H9 (cell line): ENCODE measurements around the gene SOX12. TPM values are rescaled to one million over a fixed set of nuclear protein-coding genes. Genes with fewer than 3 reads are reported as not detected.

ENCODE experiments used
- DNase-seq: peaks from one replicate; pipeline ENCODE4 v3.0.0-alpha.2; 2017
- H2AFZ ChIP-seq: one replicate; pipeline ENCODE4 v1.6.1; 2013; ENCODE audit warnings: mild to moderate bottlenecking, low read length, control low read depth, moderate library complexity
- H2AK5ac ChIP-seq: 2 replicates; pipeline ENCODE4 v1.6.1; 2013; ENCODE audit warnings: low read length, control low read depth, mixed read lengths; ENCODE audit not compliant: insufficient read length
- H2BK120ac ChIP-seq: one replicate; pipeline ENCODE4 v1.6.1; 2013; ENCODE audit warnings: low read depth, mild to moderate bottlenecking, low read length, control low read depth, inconsistent platforms; ENCODE audit not compliant: poor library complexity, severe bottlenecking
- H2BK12ac ChIP-seq: 2 replicates; pipeline ENCODE4 v1.6.1; 2013; ENCODE audit warnings: low read length, control low read depth, mixed read lengths, low read depth; ENCODE audit not compliant: insufficient read length
- H2BK15ac ChIP-seq: 2 replicates; pipeline ENCODE4 v1.6.1; 2013; ENCODE audit warnings: low read depth, low read length, control low read depth
- H2BK20ac ChIP-seq: one replicate; pipeline ENCODE4 v1.6.1; 2013; ENCODE audit warnings: low read depth, mild to moderate bottlenecking, low read length, control low read depth, inconsistent platforms; ENCODE audit not compliant: poor library complexity, severe bottlenecking
- H2BK5ac ChIP-seq: 2 replicates; pipeline ENCODE4 v1.6.1; 2013; ENCODE audit warnings: low read length, control low read depth, mixed read lengths; ENCODE audit not compliant: insufficient read length
- H3K14ac ChIP-seq: 2 replicates; pipeline ENCODE4 v1.6.1; 2013; ENCODE audit warnings: low read length, control low read depth; ENCODE audit not compliant: insufficient read depth
- H3K18ac ChIP-seq: 2 replicates; pipeline ENCODE4 v1.6.1; 2013; ENCODE audit warnings: low read depth, mild to moderate bottlenecking, mixed read lengths, low read length, control low read depth; ENCODE audit not compliant: insufficient read length
- H3K23ac ChIP-seq: 2 replicates; pipeline ENCODE4 v1.6.1; 2013; ENCODE audit warnings: low read length, control low read depth, mixed read lengths, low read depth; ENCODE audit not compliant: insufficient read length
- H3K23me2 ChIP-seq: 2 replicates; pipeline ENCODE4 v1.6.1; 2013; ENCODE audit warnings: low read depth, mild to moderate bottlenecking, mixed read lengths, low read length, control low read depth; ENCODE audit not compliant: insufficient read length, poor library complexity, severe bottlenecking
- H3K27ac ChIP-seq: 2 replicates; pipeline ENCODE4 v1.5.1; 2013; ENCODE audit warnings: low read length, control low read depth, mixed read lengths, low read depth; ENCODE audit not compliant: insufficient read length
- H3K27me3 ChIP-seq: 2 replicates; pipeline ENCODE4 v1.6.1; 2013; ENCODE audit warnings: low read length, control low read depth, inconsistent platforms; ENCODE audit not compliant: insufficient read depth
- H3K4ac ChIP-seq: 2 replicates; pipeline ENCODE4 v1.6.1; 2013; ENCODE audit warnings: low read depth, mild to moderate bottlenecking, control low read depth, inconsistent platforms, low read length, moderate library complexity
- H3K4me1 ChIP-seq: 2 replicates; pipeline ENCODE4 v1.6.1; 2013; ENCODE audit warnings: low read length, control low read depth, inconsistent platforms; ENCODE audit not compliant: insufficient read depth
- H3K4me2 ChIP-seq: 2 replicates; pipeline ENCODE4 v1.6.1; 2013; ENCODE audit warnings: low read length, control low read depth, mixed read lengths; ENCODE audit not compliant: insufficient read length, insufficient read depth
- H3K56ac ChIP-seq: 2 replicates; pipeline ENCODE4 v1.6.1; 2013; ENCODE audit warnings: low read depth, mild to moderate bottlenecking, mixed read lengths, low read length, control low read depth; ENCODE audit not compliant: insufficient read length
- H3K79me1 ChIP-seq: 2 replicates; pipeline ENCODE4 v1.6.1; 2013; ENCODE audit warnings: low read depth, mild to moderate bottlenecking, moderate library complexity, low read length, control low read depth, inconsistent platforms; ENCODE audit not compliant: insufficient read depth, poor library complexity, severe bottlenecking
- H3K79me2 ChIP-seq: 2 replicates; pipeline ENCODE4 v1.6.1; 2013; ENCODE audit warnings: low read length, control low read depth, inconsistent platforms; ENCODE audit not compliant: insufficient read depth
- H3K9ac ChIP-seq: 2 replicates; pipeline ENCODE4 v1.6.1; 2013; ENCODE audit warnings: low read length, control low read depth, mixed read lengths; ENCODE audit not compliant: insufficient read length; ENCODE audit errors: extremely low read depth
- H3K9me3 ChIP-seq: one replicate; pipeline ENCODE4 v1.6.1; 2013; ENCODE audit warnings: low read depth, low read length, inconsistent platforms; ENCODE audit not compliant: control insufficient read depth
- H3T11ph ChIP-seq: one replicate; pipeline ENCODE4 v1.6.1; 2013; ENCODE audit warnings: mild to moderate bottlenecking, low read length, control low read depth, inconsistent platforms
- H4K20me1 ChIP-seq: one replicate; pipeline ENCODE4 v1.6.1; 2013; ENCODE audit not compliant: control insufficient read depth, insufficient read length, insufficient read depth
- H4K5ac ChIP-seq: 2 replicates; pipeline ENCODE4 v1.6.1; 2013; ENCODE audit warnings: low read depth, mild to moderate bottlenecking, mixed read lengths, low read length, control low read depth; ENCODE audit not compliant: insufficient read length
- H4K8ac ChIP-seq: replicated peaks from 2 replicates; pipeline ENCODE4 v1.6.1; 2013; ENCODE audit warnings: low read length, control low read depth, mixed read lengths, low read depth; ENCODE audit not compliant: insufficient read length
- H4K91ac ChIP-seq: 2 replicates; pipeline ENCODE4 v1.6.1; 2013; ENCODE audit warnings: low read depth, mild to moderate bottlenecking, moderate library complexity, mixed read lengths, low read length, control low read depth; ENCODE audit not compliant: insufficient read length
- H3K27ac Mint-ChIP-seq, 3 experiments: 2 replicates in 2 of 3; 3 replicates in 1 of 3; pipeline ENCODE4 v1.8.0; 2020 to 2021; ENCODE audit warnings: mixed read lengths in 3 of 3, mild to moderate bottlenecking in 1 of 3, moderate library complexity in 1 of 3
- H3K27me3 Mint-ChIP-seq: 2 replicates; pipeline ENCODE4 v1.8.0; 2021; ENCODE audit warnings: low read depth, mild to moderate bottlenecking, moderate library complexity, mixed read lengths
- H3K36me3 Mint-ChIP-seq, 3 experiments: 2 replicates in 2 of 3; 3 replicates in 1 of 3; pipeline ENCODE4 v1.8.0; 2020 to 2021; ENCODE audit warnings: low read depth in 3 of 3, mixed read lengths in 3 of 3; ENCODE audit not compliant: insufficient read depth in 1 of 3
- H3K4me1 Mint-ChIP-seq, 2 experiments: 2 replicates each; pipeline ENCODE4 v1.8.0; 2020; ENCODE audit warnings: mixed read lengths in 2 of 2
- H3K4me3 Mint-ChIP-seq, 2 experiments: 2 replicates in 1 of 2; 3 replicates in 1 of 2; pipeline ENCODE4 v1.8.0; 2020 to 2021; ENCODE audit warnings: mild to moderate bottlenecking in 2 of 2, mixed read lengths in 2 of 2, moderate library complexity in 1 of 2
- H3K9me3 Mint-ChIP-seq, 2 experiments: 2 replicates in 1 of 2; 3 replicates in 1 of 2; pipeline ENCODE4 v1.8.0; 2020; ENCODE audit warnings: mild to moderate bottlenecking in 2 of 2, mixed read lengths in 2 of 2, moderate library complexity in 1 of 2
- WGBS: extraction: QIAGEN DNeasy Blood & Tissue Kit; methylation state at CpG from one replicate; pipeline ENCODE4 v1.1.7; 2013; ENCODE audit warnings: missing lambda C conversion rate, low lambda C conversion rate, mixed read lengths; ENCODE audit not compliant: insufficient read length; ENCODE audit errors: extremely low coverage; 5-methylcytosine and 5-hydroxymethylcytosine counted together
- total RNA-seq: library from RNA; stranded (reverse); gene quantifications from 2 replicates; pipeline ENCODE4 v1.2.1, GENCODE V29; 2021
- TF ChIP-seq, protein P1 (sequence below): fragments of 200-600 bp; sonication (generic); conservative IDR thresholded peaks from 3 replicates; pipeline ENCODE4 v1.8.0; 2021; ENCODE audit warnings: antibody characterized with exemption, mild to moderate bottlenecking

SOX12 gene
- total RNA-seq, 1 experiment from 2014 or later = 54.4 TPM

DNA sequence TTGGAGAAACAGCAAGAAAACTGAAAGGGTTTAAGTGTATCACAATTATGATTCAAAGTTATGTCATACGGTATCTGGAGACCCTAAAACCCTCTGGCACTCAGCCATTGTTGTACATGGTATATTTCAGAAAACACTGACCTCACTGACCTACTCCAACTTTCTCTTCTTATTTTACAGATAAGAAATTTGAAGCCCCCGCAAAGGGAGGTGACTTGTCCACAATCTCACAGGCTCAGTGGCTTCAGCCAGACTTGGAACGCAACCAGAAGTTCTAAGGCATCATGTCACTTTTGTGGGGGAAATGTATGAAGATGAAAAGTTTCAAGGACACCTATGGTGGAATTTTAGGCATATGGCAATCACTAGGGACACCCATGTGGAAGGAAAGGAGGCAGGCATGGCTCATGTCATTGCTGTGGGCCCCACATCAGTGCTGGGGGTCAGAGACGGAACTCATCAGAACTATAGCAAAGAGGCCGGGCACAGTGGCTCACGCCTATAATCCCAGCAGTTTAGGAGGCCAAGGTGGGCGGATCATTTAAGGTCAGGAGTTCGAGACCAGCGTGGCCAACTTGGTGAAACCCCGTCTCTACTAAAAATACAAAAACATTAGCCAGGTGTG lies 50.0 kb downstream of the SOX12 start:
- Histone ChIP-seq H3K14ac (no peak overlapping the region), H2AK5ac (no peak overlapping the region), H2BK12ac (no peak overlapping the region), H3K27ac (no peak overlapping the region), H4K5ac (no peak overlapping the region), H2BK20ac (no peak overlapping the region), H3K4me1 (no peaks in the 10 kb centered on the region), H3T11ph (no peak overlapping the region), H3K23ac (no peak overlapping the region), H3K56ac (no peak overlapping the region), H4K20me1 (no peaks in the 10 kb centered on the region), H3K79me1 (no peaks in the 10 kb centered on the region), H3K9ac (no peak overlapping the region), H2AFZ (no peak overlapping the region), H2BK120ac (no peak overlapping the region), H3K18ac (no peak overlapping the region), H2BK5ac (no peak overlapping the region), H3K79me2 (no peaks in the 10 kb centered on the region), H3K9me3 (no peaks in the 10 kb centered on the region), H3K4ac (no peak overlapping the region), H3K23me2 (no peaks in the 10 kb centered on the region), H4K91ac (no peak overlapping the region), H3K27me3 (no peaks in the 10 kb centered on the region), H4K8ac (no peak overlapping the region), H3K4me2 (no peak overlapping the region), H2BK15ac (no peak overlapping the region)
- H3K27me3 Mint-ChIP-seq = peaks cover 4% of the 10 kb centered on the region
- no peak overlapping the region for H3K27ac Mint-ChIP-seq
- no peaks in the 10 kb centered on the region for H3K9me3 Mint-ChIP-seq
- TF ChIP-seq, protein P1, sequence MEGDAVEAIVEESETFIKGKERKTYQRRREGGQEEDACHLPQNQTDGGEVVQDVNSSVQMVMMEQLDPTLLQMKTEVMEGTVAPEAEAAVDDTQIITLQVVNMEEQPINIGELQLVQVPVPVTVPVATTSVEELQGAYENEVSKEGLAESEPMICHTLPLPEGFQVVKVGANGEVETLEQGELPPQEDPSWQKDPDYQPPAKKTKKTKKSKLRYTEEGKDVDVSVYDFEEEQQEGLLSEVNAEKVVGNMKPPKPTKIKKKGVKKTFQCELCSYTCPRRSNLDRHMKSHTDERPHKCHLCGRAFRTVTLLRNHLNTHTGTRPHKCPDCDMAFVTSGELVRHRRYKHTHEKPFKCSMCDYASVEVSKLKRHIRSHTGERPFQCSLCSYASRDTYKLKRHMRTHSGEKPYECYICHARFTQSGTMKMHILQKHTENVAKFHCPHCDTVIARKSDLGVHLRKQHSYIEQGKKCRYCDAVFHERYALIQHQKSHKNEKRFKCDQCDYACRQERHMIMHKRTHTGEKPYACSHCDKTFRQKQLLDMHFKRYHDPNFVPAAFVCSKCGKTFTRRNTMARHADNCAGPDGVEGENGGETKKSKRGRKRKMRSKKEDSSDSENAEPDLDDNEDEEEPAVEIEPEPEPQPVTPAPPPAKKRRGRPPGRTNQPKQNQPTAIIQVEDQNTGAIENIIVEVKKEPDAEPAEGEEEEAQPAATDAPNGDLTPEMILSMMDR = no peak
- WGBS = no CpG with 5 or more reads among the region's 10 CpGs
- peaks cover 12 to 18% of the 10 kb centered on the region in 2 experiments for H3K4me1 Mint-ChIP-seq
- no peak for DNase-seq
- H3K4me3 Mint-ChIP-seq = no peak overlapping the region
- H3K36me3 Mint-ChIP-seq = no peaks in the 10 kb centered on the region
